GM10248 (cell line): Measurements from ENCODE around the gene HSD17B3.
"Not testable (repeated sequence)": the region's sequence is repeated elsewhere in the genome, so short reads cannot be mapped to it uniquely, and the experiment has no call there.

Source experiments
- CTCF ChIA-PET: fragments of 300-600 bp; sonication (Branson Sonifier 250); formaldehyde crosslinking; extraction: SDS; loops from one replicate; lab custom pipeline; 2021; ENCODE audit warnings: antibody characterized with exemption; lab: Yijun Ruan, JAX
- POLR2A ChIA-PET: fragments of 350-650 bp; sonication (Branson Sonifier 250); formaldehyde crosslinking; extraction: SDS; loops from one replicate; lab custom pipeline; 2020; ENCODE audit warnings: antibody characterized with exemption; lab: Yijun Ruan, JAX
- DNase-seq: peaks from one replicate; pipeline ENCODE4 v3.0.0; 2012; ENCODE audit errors: extremely low spot score
- TF ChIP-seq, protein P1 (sequence below): IDR thresholded peaks from 2 replicates; pipeline ENCODE4 v1.5.1; 2012; ENCODE audit warnings: mild to moderate bottlenecking, low read depth; ENCODE audit errors: extremely low read depth, missing control alignments, control extremely low read depth

HSD17B3 gene

DNA sequence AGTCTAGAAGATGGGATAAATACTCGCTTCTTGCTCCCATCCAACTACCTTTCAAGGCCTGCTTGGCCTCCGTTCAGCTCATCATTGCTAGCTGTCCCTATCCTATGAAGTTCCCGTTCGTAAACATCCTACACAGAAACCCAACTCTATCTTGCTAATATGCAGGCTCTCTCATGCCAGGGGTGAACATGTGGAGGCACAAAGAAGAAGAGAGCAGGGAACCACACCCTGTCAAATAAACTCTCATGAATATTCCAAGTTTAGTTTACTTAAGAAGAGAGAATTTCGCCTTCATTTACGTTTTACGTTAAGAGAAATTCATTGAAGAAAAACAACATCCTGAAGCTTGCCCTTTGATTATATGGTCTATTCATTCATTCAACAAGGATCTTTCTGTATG lies 7.9 kb upstream of the HSD17B3 start:
- POLR2A ChIA-PET: no interaction called here
- CTCF ChIA-PET: interaction anchor here (1.3 to 3.8 kb wide), 2 partner anchors 18 to 77 kb away, joined by 3 to 24 read pairs; no protein-coding TSS in a partner anchor

DNA sequence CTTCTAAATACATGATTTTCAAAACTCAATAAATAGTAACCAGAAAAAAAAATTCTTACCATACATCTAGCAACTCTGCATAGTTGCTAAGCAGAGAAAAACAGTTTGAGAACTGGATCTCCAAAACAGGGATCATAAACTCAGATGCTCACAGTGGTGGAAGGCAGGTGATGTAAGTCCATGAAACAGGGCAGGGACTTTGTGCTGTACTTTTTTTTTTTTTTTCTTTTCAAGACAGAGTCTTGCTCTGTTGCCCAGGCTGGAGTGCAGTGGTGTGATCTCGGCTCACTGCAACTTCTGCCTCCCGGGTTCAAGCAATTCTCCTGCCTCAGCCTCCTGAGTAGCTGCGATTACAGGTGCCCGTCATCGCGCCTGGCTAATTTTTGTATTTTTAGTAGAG lies 5.0 kb upstream of the HSD17B3 start:
- POLR2A ChIA-PET: not testable (repeated sequence)

More for the DNA sequence above, 7.9 kb upstream of the HSD17B3 start:
- TF ChIP-seq, protein P1, sequence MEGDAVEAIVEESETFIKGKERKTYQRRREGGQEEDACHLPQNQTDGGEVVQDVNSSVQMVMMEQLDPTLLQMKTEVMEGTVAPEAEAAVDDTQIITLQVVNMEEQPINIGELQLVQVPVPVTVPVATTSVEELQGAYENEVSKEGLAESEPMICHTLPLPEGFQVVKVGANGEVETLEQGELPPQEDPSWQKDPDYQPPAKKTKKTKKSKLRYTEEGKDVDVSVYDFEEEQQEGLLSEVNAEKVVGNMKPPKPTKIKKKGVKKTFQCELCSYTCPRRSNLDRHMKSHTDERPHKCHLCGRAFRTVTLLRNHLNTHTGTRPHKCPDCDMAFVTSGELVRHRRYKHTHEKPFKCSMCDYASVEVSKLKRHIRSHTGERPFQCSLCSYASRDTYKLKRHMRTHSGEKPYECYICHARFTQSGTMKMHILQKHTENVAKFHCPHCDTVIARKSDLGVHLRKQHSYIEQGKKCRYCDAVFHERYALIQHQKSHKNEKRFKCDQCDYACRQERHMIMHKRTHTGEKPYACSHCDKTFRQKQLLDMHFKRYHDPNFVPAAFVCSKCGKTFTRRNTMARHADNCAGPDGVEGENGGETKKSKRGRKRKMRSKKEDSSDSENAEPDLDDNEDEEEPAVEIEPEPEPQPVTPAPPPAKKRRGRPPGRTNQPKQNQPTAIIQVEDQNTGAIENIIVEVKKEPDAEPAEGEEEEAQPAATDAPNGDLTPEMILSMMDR: no peak
- DNase-seq: no peak

DNA sequence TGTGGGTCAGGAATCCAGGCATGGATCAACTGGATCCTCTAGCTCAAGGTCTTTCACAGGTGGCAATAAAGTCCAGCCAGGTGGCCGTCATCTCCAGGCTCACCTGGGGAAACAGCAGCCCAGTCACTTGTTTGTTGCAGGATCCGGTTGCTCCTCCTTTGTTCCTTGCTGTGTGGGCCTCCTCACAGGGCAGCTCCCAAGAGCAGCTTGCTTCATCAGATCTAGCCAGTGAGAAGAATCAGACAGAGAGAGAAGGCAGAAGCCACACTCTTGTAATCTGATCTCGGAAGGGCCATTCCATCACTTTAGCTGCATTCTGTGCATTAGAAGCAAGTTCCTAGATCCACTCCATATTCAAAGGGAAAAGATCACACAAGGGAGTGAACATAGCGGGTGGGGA lies 3.2 kb upstream of the HSD17B3 start:
- TF ChIP-seq, protein P1: no peak
- CTCF ChIA-PET: interaction anchor here (1.4 to 3.3 kb wide), 3 partner anchors 10 to 11 kb away, joined by 3 to 13 read pairs (median 4); no protein-coding TSS in a partner anchor
- POLR2A ChIA-PET: no interaction called here
- DNase-seq: no peak

More for the DNA sequence above, 5.0 kb upstream of the HSD17B3 start:
- not testable (repeated sequence) for DNase-seq
- CTCF ChIA-PET: interaction anchor here (2.8 to 3.8 kb wide), 2 partner anchors 10 to 21 kb away, joined by 13 to 24 read pairs; no protein-coding TSS in a partner anchor

DNA sequence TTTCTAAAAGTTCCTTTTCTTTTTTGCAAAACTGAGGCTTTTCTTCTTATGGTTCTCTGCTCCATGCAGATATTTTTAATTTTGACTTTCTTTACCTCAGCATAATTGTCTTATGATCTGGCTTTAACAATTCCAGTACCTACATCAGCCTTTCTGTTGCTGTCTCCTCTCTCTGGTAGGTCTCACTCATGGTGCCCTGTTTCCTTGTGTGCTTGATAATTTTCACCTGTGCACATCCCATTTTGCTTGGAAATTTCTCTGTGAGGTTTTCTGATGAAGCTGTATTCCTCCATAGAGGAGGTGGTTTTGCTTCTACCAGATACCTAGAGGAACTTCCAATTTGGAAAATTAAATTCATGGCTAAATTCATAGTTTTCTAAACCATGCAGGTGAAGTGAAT lies 2.3 kb upstream of the HSD17B3 start:
- no peak for DNase-seq
- TF ChIP-seq, protein P1: no peak
- ChIA-PET CTCF (interaction anchor here (1.4 to 3.3 kb wide), 3 partner anchors 9 to 12 kb away, joined by 3 to 13 read pairs (median 4); no protein-coding TSS in a partner anchor), POLR2A (no interaction called here)

DNA sequence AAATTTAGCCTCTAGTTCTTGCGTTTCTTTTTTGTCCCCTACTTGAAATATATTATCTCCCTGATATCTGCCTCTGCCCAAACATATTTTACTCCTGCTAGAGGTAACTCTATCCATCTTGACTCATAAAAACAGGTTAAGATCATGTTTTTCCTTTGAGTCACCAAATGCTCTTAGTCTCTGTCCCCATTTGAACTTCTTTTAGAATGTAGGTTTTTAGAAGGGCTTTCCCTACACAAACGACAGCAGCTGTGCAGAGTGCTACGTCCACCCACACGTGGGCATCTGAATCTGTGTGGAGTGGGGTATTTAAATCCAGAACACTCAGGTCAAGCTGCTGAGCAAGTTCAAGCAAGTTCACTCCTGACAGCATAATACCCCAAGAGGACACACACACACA lies 2.2 kb downstream of the HSD17B3 start:
- CTCF ChIA-PET: no interaction called here
- no peak for DNase-seq
- TF ChIP-seq, protein P1: no peak
- POLR2A ChIA-PET: no interaction called here

DNA sequence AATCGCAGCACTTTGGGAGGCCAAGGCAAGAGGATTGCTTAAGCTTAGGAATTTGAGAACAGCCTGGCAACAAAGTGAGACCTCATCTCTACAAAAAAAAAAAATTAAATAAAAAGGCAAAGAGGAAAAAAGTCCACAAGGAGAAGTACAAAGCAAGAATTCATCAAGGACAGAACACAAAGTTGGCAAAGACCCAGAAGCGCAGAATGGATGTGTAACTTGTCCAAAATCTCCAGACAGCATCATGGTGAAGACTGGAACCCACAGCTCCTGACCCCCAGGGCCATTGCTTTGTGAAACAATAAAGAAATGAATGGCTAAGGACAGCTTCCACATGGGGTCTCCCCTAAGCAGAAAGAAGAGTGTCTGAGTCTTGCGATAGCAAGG lies 7.8 kb downstream of the HSD17B3 start:
- TF ChIP-seq, protein P1: no peak
- CTCF ChIA-PET: interaction anchor here (0.7 to 1.6 kb wide), 2 partner anchors 10 to 62 kb away, joined by 3 to 4 read pairs; no protein-coding TSS in a partner anchor
- POLR2A ChIA-PET: no interaction called here
- no peak for DNase-seq

DNA sequence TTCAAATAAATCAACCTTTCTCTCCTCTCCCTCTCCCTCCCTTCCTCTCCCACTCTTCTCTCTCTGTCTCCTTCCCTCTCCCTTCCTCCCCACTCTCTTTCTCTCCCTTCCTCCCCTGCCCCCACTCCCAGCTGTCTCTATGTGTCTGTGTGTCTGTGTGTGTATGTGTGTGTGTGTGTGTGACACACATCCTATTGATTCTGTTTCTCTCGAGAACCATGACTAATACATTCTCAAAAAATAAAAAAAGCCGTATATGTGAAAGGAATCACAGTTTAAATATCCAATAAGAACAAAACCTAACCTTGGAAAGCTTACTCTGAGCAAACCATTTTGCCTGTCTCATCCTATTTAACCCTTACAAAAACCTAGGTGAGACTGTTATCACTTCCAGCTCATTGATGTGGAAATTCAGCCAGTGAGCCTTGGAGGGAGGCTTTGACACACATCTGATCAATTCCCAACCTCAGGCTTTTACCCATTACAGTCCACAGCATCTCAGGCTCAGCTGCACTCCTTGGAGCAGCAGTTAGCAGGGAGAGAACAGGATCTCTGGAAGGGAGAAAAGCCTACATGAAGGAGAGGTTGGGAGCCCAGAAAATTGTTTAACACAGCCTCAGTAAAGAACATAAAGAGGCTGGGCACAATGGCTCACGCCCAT lies 8.3 kb downstream of the HSD17B3 start:
- no peak for DNase-seq
- TF ChIP-seq, protein P1: no peak
- CTCF ChIA-PET: interaction anchor here (0.7 to 1.6 kb wide), 3 partner anchors 11 to 61 kb away, joined by 3 to 4 read pairs (median 3); no protein-coding TSS in a partner anchor
- POLR2A ChIA-PET: no interaction called here
